ENCODE data around the gene PRR29.

- TF ChIP-seq CTCF (conservative IDR thresholded peaks at IDR 0.05 in 1 of 2, IDR thresholded peaks at IDR 0.05 in 1 of 2; ENCODE audit: extremely low read depth in 1 of 2, insufficient read depth in 1 of 2, low read depth in 1 of 2, low read length in 2 of 2) (no peak), EZH2 (IDR thresholded peaks at IDR 0.05; ENCODE audit: borderline replicate concordance, low read length) (no peak)
Observed at GRCh38 chr17:64009571-64010402, 11.6 kb downstream of the PRR29 start.
